Measurements from ENCODE around the gene OR10W1.

Gene OR10W1

GRCh38 chr11:58268142-58268541 lies at the start of gene OR10W1:
Gene OR10W1, minus strand, starts transcription at chr11:58268260. Its CDS starts 402 bp downstream, at chr11:58267858.
- no peak for DNase-seq (ENCODE audit: low read depth in 3 of 3)

- no peak for DNase-seq (ENCODE audit: low read depth in 3 of 3)
These were observed 48.1 kb upstream of the OR10W1 start for GRCh38 chr11:58316142-58316541.

GRCh38 chr11:58301576-58301975 lies 33.5 kb upstream of the OR10W1 start:
- no peak for DNase-seq (ENCODE audit: low read depth in 3 of 3)

GRCh38 chr11:58292017-58292416 lies 24.0 kb upstream of the OR10W1 start:
- DNase-seq (ENCODE audit: low read depth in 3 of 3) = no peak

GRCh38 chr11:58289266-58289665 lies 21.2 kb upstream of the OR10W1 start:
- no peak for DNase-seq (ENCODE audit: low read depth in 3 of 3)

- no peak for DNase-seq (ENCODE audit: low read depth in 3 of 3)
These were observed 18.2 kb upstream of the OR10W1 start for GRCh38 chr11:58286249-58286648.

GRCh38 chr11:58285483-58286040 lies 17.5 kb upstream of the OR10W1 start:
- DNase-seq (ENCODE audit: low read depth in 3 of 3) = no peak

- DNase-seq (ENCODE audit: low read depth in 3 of 3) = no peak
These were observed 8.1 kb upstream of the OR10W1 start for GRCh38 chr11:58276151-58276550.

- DNase-seq (ENCODE audit: low read depth in 3 of 3) = no peak
These were observed 6.9 kb upstream of the OR10W1 start for GRCh38 chr11:58275002-58275401.

GRCh38 chr11:58259983-58260382 lies 8.1 kb downstream of the OR10W1 start:
- no peak for DNase-seq (ENCODE audit: low read depth in 3 of 3)

GRCh38 chr11:58254936-58255335 lies 13.1 kb downstream of the OR10W1 start:
- DNase-seq (ENCODE audit: low read depth in 3 of 3) = no peak

GRCh38 chr11:58243954-58244353 lies 24.1 kb downstream of the OR10W1 start:
- DNase-seq (ENCODE audit: low read depth in 3 of 3) = no peak

- no peak for DNase-seq (ENCODE audit: low read depth in 3 of 3)
These were observed 40.0 kb downstream of the OR10W1 start for GRCh38 chr11:58227956-58228615.

- DNase-seq (ENCODE audit: low read depth in 3 of 3) = no peak
These were observed 45.3 kb downstream of the OR10W1 start for GRCh38 chr11:58222721-58223120.
